ENCODE results near the gene MEI1. TPM values are rescaled to one million over a fixed set of nuclear protein-coding genes. Genes with fewer than 3 reads are reported as not detected.

The MEI1 gene
- total and polyA plus RNA-seq, 9 of the 15 experiments (the other 6 are each of a cell fraction or from before 2014, with no cell fraction given): 0.08 to 0.68 (median 0.18) TPM; not detected in 2

DNA sequence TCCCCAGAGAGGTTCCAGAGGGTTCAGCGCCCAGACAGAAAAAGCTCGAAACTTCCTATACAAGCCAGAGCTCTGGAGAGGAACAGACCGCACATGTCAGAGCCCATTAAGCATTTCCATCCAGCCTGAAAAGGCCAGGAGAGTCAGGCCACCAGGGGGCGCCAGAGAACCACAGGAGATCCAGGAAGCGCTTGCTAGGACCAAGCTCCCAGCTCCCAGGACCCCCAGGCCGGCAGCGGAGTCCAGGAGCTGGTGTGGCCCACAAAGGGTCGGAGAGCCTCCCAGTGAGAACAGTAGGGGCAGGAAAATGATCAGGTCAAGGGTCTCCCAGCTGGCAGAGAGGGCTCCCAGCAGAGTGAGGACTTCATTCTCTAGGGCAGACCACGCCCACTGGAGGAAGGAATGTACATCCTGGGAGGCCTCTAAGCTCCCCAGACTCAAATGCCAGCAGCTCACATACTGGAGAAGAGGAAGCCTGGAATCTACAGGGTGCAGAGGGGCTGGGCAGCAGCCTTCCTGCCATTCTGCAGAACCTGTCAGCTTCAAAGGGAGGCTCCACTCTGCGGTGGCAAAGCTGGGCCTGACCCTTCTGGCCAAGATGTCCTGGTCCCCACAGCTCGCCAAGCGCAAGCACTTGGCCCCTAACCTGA is 2.1 kb upstream of the MEI1 start:
- intact Hi-C loops (cut with micrococcal nuclease): loop anchor here (1.0 to 5.0 kb wide), 2 partner anchors 50 to 244 kb away; no protein-coding TSS in a partner anchor
- no TSS peak for BruUV-seq (replicated peaks)
- TF ChIP-seq CREB3L1 (IDR thresholded peaks at IDR 0.05; ENCODE audit: borderline replicate concordance, low read depth) (no peak), NONO (IDR thresholded peaks at IDR 0.05; ENCODE audit: low read depth in 2 of 2, low read length in 1 of 2) (no peak), CTCFL (IDR thresholded peaks at IDR 0.05; ENCODE audit: borderline replicate concordance, insufficient read depth, low read depth, low read length, poor library complexity, severe bottlenecking) (peak; percentile 74), STAG1 (CRISPR knock-in tag; IDR thresholded peaks at IDR 0.05; ENCODE audit: borderline replicate concordance) (peak; percentile 56; the same call in 1 of the 2 replicates), PKNOX1 (IDR thresholded peaks at IDR 0.05) (no peak), SMC3 (conservative IDR thresholded peaks at IDR 0.05; ENCODE audit: insufficient read depth, low read depth, low read length) (peak; percentile 80), POLR2AphosphoS5 (IDR thresholded peaks at IDR 0.05; ENCODE audit: control insufficient read depth, insufficient read depth, low read depth, low read length) (no peak), C11orf30 (IDR thresholded peaks at IDR 0.05; ENCODE audit: low read depth) (no peak), SETDB1 (IDR thresholded peaks at IDR 0.05; ENCODE audit: low read length) (no peak), MED1 (CRISPR knock-in tag; IDR thresholded peaks at IDR 0.05; ENCODE audit: borderline replicate concordance) (no peak), ZNF311 (CRISPR knock-in tag; IDR thresholded peaks at IDR 0.05) (no peak), ZNF444 (CRISPR knock-in tag; IDR thresholded peaks at IDR 0.05) (no peak)
- TF ChIP-seq, protein P1, sequence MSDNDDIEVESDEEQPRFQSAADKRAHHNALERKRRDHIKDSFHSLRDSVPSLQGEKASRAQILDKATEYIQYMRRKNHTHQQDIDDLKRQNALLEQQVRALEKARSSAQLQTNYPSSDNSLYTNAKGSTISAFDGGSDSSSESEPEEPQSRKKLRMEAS (CRISPR knock-in tag; IDR thresholded peaks at IDR 0.05): no peak

More for the DNA sequence above, 2.1 kb upstream of the MEI1 start:
- Histone ChIP-seq H3K79me2 (ENCODE audit: control insufficient read depth, insufficient read depth, low read length) (no peaks in the 10 kb centered on the region), H4K20me1 (replicated peaks; ENCODE audit: control insufficient read depth, insufficient read depth, low read length) (no peaks in the 10 kb centered on the region; the same call in none of the 2 replicates), H3K4me2 (ENCODE audit: insufficient read depth, low read length) (peak overlapping the region; percentile 43; the same call in 1 of the 2 replicates), H3K27ac (ENCODE audit: extremely low read depth, low read depth, low read length) (no peak overlapping the region), H3K9me3 (replicated peaks; ENCODE audit: control insufficient read depth, insufficient read depth, low read depth, low read length) (no peaks in the 10 kb centered on the region), H3K9me1 (ENCODE audit: control insufficient read depth, insufficient read depth, low read length) (no peaks in the 10 kb centered on the region), H3K4me3 (no peak overlapping the region), H2AFZ (ENCODE audit: low read depth, low read length) (peak overlapping the region; percentile 77), H3K9ac (ENCODE audit: insufficient read depth in 1 of 2, low read depth in 2 of 2, low read length in 2 of 2) (peak overlapping the region in 1 of 2 experiments; percentile 77; a peak in 1 of 4 replicates), H3K36me3 (ENCODE audit: control insufficient read depth, insufficient read depth, low read length) (peaks cover 9% of the 10 kb centered on the region; the same call in 2 of the 3 replicates), H3K4me1 (replicated peaks in 1 of 2; ENCODE audit: control insufficient read depth in 2 of 2, insufficient read depth in 2 of 2, low read length in 2 of 2) (peaks cover 2 to 18% of the 10 kb centered on the region in 2 experiments; a peak in 2 of 5 replicates), H3K27me3 (ENCODE audit: control insufficient read depth in 2 of 2, insufficient read depth in 2 of 2, low read length in 2 of 2) (no peaks in the 10 kb centered on the region)
- 28% methylated on average over 12 of the region's 12 CpGs for WGBS (ENCODE audit: insufficient coverage, low coverage, missing lambda C conversion rate)
- CTCF ChIA-PET (ENCODE audit: low intra/inter-chr PET ratio): interaction anchor here (0.6 to 2.5 kb wide), 5 partner anchors 102 to 740 kb away, joined by 3 to 29 read pairs (median 3); no protein-coding TSS in a partner anchor
- DNase-seq (ENCODE audit: extremely low read depth in 1 of 4, low spot score in 3 of 4): peak; percentile 80 to 87 (median 82)
- ATAC-seq: peak; percentile 95
- POLR2A ChIA-PET: interaction anchor here (0.5 to 3.0 kb wide), 7 partner anchors 9 to 251 kb away, joined by 3 to 26 read pairs (median 5); partner anchors contain the start of gene SNU13
- in situ Hi-C loops (cut with MboI): loop anchor here (5.0 kb wide), 1 partner anchor 245 kb away; no protein-coding TSS in a partner anchor
- peak; percentile 93 for FAIRE-seq

Data from K562 (cell line).